Suppressor macrophage (primary cell): ENCODE results near the gene TIMP2.

Experiments used
- DNase-seq, 4 experiments: peaks; one replicate each; pipeline ENCODE4 v3.0.0-alpha.2; 2020 to 2022

Gene TIMP2

GRCh38 chr17:78834571-78834970 is 90.6 kb downstream of the TIMP2 start:
- no peak for DNase-seq

GRCh38 chr17:78832541-78832810 is 92.7 kb downstream of the TIMP2 start:
- no peak for DNase-seq

GRCh38 chr17:78831688-78832540 is 93.3 kb downstream of the TIMP2 start:
- DNase-seq, result no peak

- DNase-seq, result no peak
Observed at GRCh38 chr17:78829477-78829876, 95.7 kb downstream of the TIMP2 start.

- DNase-seq, result peak; percentile 37 to 62 (median 47)
Observed at GRCh38 chr17:78828470-78829185, 96.6 kb downstream of the TIMP2 start.

GRCh38 chr17:78826836-78827509 is 98.2 kb downstream of the TIMP2 start:
- peak; percentile 82 to 91 (median 90) for DNase-seq

- peak; percentile 46 to 84 (median 70) for DNase-seq
Observed at GRCh38 chr17:78826421-78826820, 98.8 kb downstream of the TIMP2 start.

- no peak for DNase-seq
Observed at GRCh38 chr17:78825696-78826095, 99.5 kb downstream of the TIMP2 start.

GRCh38 chr17:78824240-78824639 is 100.9 kb downstream of the TIMP2 start:
- DNase-seq, result no peak

GRCh38 chr17:78823282-78824046 is 101.7 kb downstream of the TIMP2 start:
- no peak for DNase-seq

- DNase-seq, result no peak
Observed at GRCh38 chr17:78822552-78822951, 102.6 kb downstream of the TIMP2 start.

GRCh38 chr17:78821961-78822360 is 103.2 kb downstream of the TIMP2 start:
- DNase-seq, result no peak

- DNase-seq, result no peak
Observed at GRCh38 chr17:78820841-78821240, 104.3 kb downstream of the TIMP2 start.

GRCh38 chr17:78819806-78820792 is 105.1 kb downstream of the TIMP2 start:
- no peak for DNase-seq

- no peak for DNase-seq
Observed at GRCh38 chr17:78819402-78819801, 105.8 kb downstream of the TIMP2 start.

- DNase-seq, result peak; percentile 23 to 44 (median 33)
Observed at GRCh38 chr17:78818932-78819331, 106.3 kb downstream of the TIMP2 start.

GRCh38 chr17:78818152-78818846 is 106.9 kb downstream of the TIMP2 start:
- DNase-seq, result no peak

GRCh38 chr17:78817123-78817522 is 108.1 kb downstream of the TIMP2 start:
- DNase-seq, result no peak

GRCh38 chr17:78815696-78816095 is 109.5 kb downstream of the TIMP2 start:
- no peak for DNase-seq

GRCh38 chr17:78812855-78813254 is 112.3 kb downstream of the TIMP2 start:
- no peak for DNase-seq

- peak in 1 of 4 experiments; percentile 26 for DNase-seq
Observed at GRCh38 chr17:78808163-78808562, 117.0 kb downstream of the TIMP2 start.
